H1 (cell line): ENCODE results near the gene PRSS3. TPM values are rescaled to one million over a fixed set of nuclear protein-coding genes. Genes with fewer than 3 reads are reported as not detected.

Experiments
- CHD1 ChIP-seq: IDR thresholded peaks from 2 replicates; pipeline ENCODE4 v1.6.1; 2012; ENCODE audit warnings: low read depth, low read length, improper control_type of control experiment
- SIX5 ChIP-seq: IDR thresholded peaks from 2 replicates; pipeline ENCODE4 v1.6.1; 2011; ENCODE audit warnings: mild to moderate bottlenecking, low read depth, low read length
- polyA plus RNA-seq, 7 experiments: library from polyadenylated mRNA; depleted of rRNA in 3 of 7; stranded (reverse) in 5 of 7; unstranded in 2 of 7; fragments of >200 nt in 5 of 7; fragments of 200-250 nt in 2 of 7; gene quantifications; 1 replicate in 5 of 7; 2 replicates in 1 of 7; 4 replicates in 1 of 7; pipeline versions ENCODE4 v1.2.1 to v1.2.3, GENCODE V29; 2011 to 2013; ENCODE audit warnings: missing spikeins in 2 of 7, mixed read lengths in 2 of 7
- total RNA-seq: library from RNA; stranded (reverse); fragmentation: NEBNext Ultra II Directional; extraction: Animal tissue kit (Norgen Biotek cat#: 25700); gene quantifications from 2 replicates; pipeline ENCODE4 v1.2.1, GENCODE V29; 2021
- TF ChIP-seq, protein P1 (sequence below): fragments of 300-600 bp; sonication (generic); IDR thresholded peaks from 2 replicates; pipeline ENCODE4 v1.7.1; 2012; ENCODE audit warnings: low read length, moderate library complexity, mild to moderate bottlenecking, inconsistent platforms; ENCODE audit not compliant: insufficient replicate concordance

PRSS3 gene
- total and polyA plus RNA-seq, 2 of the 8 experiments (the other 6 are each of a cell fraction or from before 2014, with no cell fraction given): 0.12 TPM; not detected in 1

DNA sequence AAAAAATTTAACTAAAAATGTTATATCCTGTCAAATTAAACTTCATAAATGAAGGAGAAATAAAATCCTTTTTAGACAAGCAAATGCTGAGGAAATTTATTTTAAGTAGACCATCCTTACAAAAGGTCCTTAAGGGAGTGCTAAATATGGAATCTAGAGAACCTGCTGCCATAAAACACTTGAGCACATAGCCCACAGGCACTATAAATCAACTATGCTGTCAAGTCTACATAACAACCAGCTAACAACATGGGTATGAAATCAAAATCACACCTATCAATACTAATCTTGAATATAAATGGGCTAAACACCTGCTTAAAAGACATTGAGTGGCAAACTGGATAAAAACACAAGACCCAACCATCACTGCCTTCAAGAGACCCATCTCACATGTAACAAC is 15.1 kb upstream of the PRSS3 start (continued):
- TF ChIP-seq, protein P1, sequence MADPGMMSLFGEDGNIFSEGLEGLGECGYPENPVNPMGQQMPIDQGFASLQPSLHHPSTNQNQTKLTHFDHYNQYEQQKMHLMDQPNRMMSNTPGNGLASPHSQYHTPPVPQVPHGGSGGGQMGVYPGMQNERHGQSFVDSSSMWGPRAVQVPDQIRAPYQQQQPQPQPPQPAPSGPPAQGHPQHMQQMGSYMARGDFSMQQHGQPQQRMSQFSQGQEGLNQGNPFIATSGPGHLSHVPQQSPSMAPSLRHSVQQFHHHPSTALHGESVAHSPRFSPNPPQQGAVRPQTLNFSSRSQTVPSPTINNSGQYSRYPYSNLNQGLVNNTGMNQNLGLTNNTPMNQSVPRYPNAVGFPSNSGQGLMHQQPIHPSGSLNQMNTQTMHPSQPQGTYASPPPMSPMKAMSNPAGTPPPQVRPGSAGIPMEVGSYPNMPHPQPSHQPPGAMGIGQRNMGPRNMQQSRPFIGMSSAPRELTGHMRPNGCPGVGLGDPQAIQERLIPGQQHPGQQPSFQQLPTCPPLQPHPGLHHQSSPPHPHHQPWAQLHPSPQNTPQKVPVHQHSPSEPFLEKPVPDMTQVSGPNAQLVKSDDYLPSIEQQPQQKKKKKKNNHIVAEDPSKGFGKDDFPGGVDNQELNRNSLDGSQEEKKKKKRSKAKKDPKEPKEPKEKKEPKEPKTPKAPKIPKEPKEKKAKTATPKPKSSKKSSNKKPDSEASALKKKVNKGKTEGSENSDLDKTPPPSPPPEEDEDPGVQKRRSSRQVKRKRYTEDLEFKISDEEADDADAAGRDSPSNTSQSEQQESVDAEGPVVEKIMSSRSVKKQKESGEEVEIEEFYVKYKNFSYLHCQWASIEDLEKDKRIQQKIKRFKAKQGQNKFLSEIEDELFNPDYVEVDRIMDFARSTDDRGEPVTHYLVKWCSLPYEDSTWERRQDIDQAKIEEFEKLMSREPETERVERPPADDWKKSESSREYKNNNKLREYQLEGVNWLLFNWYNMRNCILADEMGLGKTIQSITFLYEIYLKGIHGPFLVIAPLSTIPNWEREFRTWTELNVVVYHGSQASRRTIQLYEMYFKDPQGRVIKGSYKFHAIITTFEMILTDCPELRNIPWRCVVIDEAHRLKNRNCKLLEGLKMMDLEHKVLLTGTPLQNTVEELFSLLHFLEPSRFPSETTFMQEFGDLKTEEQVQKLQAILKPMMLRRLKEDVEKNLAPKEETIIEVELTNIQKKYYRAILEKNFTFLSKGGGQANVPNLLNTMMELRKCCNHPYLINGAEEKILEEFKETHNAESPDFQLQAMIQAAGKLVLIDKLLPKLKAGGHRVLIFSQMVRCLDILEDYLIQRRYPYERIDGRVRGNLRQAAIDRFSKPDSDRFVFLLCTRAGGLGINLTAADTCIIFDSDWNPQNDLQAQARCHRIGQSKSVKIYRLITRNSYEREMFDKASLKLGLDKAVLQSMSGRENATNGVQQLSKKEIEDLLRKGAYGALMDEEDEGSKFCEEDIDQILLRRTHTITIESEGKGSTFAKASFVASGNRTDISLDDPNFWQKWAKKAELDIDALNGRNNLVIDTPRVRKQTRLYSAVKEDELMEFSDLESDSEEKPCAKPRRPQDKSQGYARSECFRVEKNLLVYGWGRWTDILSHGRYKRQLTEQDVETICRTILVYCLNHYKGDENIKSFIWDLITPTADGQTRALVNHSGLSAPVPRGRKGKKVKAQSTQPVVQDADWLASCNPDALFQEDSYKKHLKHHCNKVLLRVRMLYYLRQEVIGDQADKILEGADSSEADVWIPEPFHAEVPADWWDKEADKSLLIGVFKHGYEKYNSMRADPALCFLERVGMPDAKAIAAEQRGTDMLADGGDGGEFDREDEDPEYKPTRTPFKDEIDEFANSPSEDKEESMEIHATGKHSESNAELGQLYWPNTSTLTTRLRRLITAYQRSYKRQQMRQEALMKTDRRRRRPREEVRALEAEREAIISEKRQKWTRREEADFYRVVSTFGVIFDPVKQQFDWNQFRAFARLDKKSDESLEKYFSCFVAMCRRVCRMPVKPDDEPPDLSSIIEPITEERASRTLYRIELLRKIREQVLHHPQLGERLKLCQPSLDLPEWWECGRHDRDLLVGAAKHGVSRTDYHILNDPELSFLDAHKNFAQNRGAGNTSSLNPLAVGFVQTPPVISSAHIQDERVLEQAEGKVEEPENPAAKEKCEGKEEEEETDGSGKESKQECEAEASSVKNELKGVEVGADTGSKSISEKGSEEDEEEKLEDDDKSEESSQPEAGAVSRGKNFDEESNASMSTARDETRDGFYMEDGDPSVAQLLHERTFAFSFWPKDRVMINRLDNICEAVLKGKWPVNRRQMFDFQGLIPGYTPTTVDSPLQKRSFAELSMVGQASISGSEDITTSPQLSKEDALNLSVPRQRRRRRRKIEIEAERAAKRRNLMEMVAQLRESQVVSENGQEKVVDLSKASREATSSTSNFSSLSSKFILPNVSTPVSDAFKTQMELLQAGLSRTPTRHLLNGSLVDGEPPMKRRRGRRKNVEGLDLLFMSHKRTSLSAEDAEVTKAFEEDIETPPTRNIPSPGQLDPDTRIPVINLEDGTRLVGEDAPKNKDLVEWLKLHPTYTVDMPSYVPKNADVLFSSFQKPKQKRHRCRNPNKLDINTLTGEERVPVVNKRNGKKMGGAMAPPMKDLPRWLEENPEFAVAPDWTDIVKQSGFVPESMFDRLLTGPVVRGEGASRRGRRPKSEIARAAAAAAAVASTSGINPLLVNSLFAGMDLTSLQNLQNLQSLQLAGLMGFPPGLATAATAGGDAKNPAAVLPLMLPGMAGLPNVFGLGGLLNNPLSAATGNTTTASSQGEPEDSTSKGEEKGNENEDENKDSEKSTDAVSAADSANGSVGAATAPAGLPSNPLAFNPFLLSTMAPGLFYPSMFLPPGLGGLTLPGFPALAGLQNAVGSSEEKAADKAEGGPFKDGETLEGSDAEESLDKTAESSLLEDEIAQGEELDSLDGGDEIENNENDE: no peak
- TF ChIP-seq CHD1 (no peak), SIX5 (no peak)
